ENCODE data around the gene CFAP45.

DNA sequence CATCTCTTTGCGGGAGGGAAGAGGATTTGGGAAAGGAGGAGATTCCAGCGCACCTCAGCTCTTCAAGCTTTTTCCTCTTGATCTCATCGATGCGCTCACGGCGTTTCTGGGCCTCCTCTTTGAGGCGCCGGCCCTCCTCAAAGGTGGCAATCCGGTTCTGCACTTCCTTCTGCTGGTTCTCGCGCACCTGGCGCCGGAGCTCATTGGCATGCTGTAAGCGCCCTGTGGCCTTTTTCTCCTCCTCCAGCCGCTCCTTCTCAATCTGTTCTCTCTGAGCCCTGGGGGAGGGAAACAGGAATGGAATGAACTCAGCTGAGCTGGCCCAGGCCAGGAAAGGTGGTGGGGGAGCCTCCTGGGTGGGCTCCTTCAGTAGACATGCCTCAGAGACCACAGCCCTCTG lies 27.1 kb downstream of the CFAP45 start:
- no peak for TF ChIP-seq ZNF274 (IDR thresholded peaks at IDR 0.05; ENCODE audit: low read depth, low read length)
- no peak for TF ChIP-seq SUZ12 (IDR thresholded peaks at IDR 0.05; ENCODE audit: extremely low read depth, insufficient read depth, insufficient read length)
